GM19468 (cell line): ENCODE measurements around the gene IDH3B.
A peak's percentile ranks its signal among the peaks of the same experiment; 100 is the strongest.

Experiments used
- ATAC-seq: cut with Tn5 transposase; IDR thresholded peaks from one replicate; pipeline ENCODE4 v1.9.1; 2021; ENCODE audit warnings: mild to moderate bottlenecking, moderate library complexity, moderate number of reproducible peaks; ENCODE audit not compliant: unreplicated experiment; ENCODE audit errors: extremely low read depth

IDH3B gene

DNA sequence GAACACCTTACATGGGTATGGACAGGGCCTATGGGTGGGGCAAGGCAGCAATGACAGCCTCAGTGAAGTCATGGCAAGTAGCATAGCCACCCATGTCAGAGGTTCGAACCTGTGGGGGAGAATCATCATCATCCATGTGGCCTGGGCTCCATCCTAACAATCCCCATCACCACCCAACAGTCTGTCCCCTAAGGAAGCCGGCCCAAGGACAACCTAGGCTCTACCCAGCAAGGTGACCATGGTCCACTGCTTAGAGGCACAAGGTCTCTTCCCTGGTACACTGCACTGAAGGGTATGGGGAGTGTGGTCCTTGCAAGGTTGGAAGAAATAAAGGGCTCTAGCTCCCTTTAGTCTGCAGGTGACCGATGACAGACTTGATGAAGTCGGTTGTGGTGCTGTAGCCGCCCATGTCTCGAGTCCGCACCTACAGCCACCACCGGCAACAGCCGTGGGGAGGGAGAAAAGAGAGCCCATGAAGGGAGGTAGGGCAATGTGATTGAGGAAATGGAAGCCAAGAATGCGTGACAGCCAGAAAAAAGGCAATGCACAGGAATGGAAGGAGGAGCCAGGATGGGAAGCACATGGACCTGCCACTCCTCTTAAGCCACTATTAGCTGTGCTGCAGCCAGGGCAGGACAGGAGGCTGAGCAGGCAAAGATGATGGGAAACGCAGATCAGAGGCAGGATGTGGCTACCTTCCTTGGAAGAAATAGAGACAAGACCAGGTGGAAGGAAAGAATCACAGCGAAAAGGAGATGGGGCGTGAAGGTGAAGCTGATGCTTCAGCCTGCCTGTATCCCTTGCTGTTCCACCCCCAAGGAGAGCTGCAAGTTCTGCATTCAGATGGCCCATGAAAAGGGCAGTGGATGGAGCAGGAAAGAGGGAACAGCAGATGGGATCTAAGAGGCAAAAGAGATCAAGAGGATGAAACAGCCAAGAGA, 5.3 kb downstream of the IDH3B start:
- no peak for ATAC-seq

DNA sequence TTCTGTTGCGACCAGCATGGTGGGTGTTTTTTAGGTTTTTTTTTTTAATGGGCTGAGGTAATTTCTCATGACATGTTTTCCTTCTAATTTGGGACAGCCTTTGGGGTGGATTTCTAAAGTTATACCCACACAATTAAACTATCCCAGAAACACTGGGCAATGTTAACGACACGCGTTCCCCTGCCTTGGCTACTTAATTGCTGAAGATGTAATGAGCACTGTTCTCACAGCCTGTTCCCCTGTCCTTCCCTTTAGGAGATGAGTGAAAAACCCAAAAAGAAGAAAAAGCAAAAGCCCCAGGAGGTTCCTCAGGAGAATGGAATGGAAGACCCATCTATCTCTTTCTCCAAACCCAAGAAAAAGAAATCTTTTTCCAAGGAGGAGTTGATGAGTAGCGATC, 6.3 kb downstream of the IDH3B start:
- ATAC-seq, result no peak

DNA sequence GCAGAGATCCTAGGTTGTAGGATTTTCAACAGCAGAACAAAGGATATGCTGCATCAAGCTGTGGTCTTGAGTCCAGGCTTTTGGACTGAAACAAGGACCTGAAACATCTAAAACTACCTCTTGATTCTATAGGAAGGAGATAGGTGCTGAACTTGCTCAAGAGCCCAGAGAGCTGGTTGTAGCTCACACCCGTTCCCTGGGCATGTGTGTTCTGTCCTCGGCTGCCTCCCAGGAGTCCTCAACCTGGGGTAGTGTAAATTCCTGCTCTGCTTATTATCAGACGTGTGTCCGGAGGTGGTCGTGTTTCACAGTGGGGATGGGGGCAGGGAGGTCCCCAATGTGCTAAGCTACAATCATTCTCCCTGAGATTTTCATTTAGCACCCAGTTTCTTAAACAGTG, 6.8 kb downstream of the IDH3B start:
- ATAC-seq, result no peak

DNA sequence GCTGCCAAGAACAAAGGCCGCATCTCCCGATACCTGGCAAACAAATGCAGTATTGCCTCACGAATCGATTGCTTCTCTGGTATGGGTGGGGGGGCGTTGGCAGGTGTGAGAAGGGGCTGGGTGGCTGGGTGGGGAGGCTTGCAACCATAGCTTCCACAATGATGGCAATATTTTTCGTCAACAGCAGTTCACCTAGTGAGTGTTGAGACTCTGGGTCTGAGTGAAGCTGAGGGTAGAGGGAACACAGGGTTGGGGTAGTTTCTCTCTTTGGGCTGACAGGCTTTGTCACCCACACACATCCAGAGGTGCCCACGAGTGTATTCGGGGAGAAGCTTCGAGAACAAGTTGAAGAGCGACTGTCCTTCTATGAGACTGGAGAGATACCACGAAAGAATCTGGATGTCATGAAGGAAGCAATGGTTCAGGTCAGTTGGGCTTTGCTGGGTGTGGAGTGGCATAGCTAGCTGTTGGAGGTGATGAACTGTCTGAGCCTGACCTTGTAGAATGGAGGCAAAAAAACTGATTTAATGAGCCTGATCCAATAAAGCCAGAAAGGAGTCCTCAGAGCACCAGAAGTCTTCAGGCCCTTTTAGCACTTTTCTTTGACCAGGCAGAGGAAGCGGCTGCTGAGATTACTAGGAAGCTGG, 7.4 kb downstream of the IDH3B start:
- no peak for ATAC-seq

DNA sequence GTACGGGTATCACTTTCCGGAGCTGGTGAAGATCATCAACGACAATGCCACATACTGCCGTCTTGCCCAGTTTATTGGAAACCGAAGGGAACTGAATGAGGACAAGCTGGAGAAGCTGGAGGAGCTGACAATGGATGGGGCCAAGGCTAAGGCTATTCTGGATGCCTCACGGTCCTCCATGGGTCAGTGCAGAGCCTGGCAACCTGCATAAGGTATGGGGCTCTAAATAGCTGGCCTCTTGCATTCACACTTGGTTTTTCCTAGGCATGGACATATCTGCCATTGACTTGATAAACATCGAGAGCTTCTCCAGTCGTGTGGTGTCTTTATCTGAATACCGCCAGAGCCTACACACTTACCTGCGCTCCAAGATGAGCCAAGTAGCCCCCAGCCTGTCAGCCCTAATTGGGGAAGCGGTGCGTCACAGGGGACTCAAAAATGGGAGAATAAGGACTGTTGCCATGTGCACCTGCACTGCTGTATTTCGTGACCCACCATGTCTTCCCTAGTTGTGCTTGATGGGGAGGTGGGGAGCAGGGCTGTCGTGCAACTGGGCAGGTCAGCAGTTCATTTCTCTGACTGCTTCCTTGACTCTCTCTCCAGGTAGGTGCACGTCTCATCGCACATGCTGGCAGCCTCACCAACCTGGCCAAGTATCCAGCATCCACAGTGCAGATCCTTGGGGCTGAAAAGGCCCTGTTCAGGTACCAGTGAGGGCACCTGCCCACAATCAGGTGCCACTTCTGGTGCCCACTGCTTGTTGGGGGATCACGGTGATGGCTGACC, 8.5 kb downstream of the IDH3B start:
- ATAC-seq, result no peak

DNA sequence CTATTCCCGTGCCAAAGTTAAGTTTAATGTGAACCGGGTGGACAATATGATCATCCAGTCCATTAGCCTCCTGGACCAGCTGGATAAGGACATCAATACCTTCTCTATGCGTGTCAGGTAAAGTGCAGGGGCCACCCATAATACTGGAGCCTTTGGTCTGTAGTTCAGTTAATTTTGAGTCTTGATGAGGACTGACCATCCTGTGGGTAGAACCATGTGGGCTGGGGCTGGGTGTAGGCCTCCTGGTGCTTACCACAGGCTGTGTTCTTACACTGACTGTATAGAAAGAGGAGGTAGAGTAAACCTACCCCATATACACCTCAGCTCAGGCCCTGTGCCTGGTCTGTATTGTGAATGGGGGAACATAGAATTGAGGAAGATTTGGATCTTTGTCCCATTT, 9.2 kb downstream of the IDH3B start:
- ATAC-seq, result no peak

DNA sequence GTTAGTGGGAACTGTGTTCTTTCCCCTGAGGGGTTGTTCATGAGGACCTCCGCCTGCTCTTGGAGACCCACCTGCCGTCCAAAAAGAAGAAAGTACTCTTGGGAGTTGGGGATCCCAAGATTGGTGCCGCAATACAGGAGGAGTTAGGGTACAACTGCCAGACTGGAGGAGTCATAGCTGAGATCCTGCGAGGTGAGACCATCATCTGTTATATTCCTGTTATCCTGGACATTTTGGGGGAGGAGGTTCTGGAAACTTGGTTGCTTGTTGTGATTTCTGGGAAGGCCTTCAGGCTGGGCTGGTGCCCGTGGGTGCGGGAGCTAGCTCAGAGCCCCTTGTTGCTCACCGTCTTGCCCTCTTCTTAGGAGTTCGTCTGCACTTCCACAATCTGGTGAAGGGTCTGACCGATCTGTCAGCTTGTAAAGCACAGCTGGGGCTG, 9.6 kb downstream of the IDH3B start:
- no peak for ATAC-seq

DNA sequence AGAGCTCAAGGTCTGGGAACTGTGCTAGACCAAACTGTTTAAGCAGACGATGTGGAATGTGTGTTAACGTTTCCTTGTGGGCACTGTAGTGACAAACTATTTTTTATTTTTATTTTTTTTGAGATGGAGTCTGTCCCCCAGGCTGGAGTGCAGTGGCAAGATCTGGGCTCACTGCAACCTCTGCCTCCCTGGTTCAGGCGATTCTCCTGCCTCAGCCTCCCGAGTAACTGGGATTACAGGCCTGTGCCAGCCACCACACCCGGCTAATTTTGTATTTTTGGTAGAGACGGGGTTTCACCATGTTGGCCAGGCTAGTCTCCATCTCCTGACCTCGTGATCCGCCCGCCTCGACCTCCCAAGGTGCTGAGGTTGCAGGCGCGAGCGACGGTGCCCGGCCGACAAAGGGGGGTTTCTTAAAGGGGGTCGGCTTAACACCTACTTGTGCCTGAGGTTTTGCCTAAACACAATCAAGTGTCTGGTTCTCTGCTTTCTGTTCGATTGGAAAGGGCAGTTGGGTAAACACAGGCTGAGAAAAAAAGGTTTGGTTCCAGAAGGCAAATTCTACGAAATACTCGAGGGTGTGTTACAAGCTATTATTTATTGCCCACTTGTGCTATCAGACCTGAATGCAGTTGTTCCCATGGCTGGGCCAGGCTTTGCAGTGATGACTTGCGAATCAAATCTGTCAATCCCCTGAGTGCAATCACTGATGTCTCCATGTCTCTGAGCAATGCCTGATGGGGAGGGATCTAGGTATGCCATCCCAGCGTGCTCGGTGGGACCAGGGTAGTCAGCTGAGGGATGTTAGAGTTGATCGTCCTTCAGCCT, 10.2 kb downstream of the IDH3B start:
- ATAC-seq, result no peak

DNA sequence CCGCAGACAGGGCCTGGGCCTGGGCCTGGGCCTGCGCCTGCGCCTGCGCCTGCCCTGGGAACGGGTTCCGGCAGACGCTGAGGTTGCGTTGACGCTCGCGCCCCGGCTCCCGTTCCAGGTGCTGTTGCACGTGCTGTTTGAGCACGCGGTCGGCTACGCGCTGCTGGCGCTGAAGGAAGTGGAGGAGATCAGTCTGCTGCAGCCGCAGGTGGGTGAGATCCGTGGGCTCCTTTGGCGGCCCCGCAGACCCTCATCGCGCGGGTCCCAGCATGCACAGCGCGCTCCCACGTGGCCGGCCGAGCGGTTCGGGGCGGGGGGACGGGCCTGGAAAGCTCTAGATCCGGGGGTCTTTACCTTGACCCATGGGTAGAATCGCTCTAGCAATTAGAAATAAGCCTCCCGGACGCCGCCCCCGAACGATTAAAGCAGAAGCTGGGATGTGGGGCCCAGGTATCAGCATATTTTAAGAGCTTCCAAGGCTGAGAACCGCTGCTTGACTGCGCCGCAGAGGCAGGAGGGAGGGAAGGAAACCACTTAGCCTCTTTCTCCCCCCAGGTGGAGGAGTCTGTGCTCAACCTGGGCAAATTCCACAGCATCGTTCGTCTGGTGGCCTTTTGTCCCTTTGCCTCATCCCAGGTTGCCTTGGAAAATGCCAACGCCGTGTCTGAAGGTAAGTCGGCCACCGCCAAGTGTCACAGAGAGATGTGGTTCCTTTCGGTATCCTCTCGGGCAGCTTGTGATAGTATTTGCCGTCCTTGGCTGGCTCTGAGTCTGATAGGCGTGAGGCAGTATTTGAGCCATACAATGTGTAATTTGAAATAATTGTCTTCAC, 11.1 kb downstream of the IDH3B start:
- ATAC-seq, result no peak

DNA sequence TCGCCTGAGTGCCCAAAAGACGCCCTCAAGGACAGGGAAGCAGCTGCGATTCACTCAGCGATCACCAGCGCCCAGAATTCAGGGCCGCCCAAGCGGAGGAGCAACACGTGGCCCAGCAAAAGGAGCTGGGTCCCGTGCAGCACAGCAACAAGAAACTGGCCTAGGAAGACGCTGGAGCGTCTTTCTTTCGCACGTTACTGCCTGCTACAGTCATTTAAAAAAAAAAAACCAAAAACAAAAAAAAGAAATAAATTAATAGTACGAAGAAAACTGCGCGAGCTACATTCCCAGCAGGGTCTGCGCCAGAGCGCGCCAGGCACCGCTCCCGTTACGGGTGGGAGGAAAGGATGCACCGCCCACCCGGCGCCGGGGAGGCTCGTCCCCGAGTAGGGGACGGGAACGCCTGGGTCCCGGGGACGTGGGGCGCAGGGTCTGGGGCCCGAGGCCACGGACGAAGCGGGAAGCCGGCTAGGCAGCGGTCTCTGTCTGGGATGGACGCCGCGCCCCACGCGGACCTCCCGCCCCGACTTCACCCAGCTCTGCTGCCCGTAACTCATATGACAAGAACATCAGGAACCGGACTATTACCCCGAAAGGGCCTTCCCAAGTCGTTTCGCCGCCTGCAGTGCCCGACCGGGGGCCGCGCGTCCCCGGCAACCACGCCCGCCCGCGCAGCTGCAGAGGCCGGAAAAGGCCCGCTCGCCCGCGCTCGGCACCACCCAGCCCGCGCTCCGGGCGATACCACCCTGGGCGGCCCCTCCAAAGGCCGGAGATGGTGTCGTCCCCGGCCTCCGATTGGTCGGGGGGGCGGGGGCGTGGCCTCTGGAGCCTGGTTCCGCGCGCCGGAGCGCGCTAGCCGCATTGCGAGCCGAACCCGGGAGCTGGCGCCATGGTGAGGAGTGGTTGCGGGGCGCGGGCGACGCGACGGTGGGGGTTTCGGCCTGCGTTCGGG, 12.0 kb downstream of the IDH3B start, which contains the start of gene NOP56:
TSS of gene NOP56 (plus strand) at position 861 of the 952 bp plus-strand sequence. CDS start at position 890, 29 bp downstream.
- peak; percentile 64 for ATAC-seq

DNA sequence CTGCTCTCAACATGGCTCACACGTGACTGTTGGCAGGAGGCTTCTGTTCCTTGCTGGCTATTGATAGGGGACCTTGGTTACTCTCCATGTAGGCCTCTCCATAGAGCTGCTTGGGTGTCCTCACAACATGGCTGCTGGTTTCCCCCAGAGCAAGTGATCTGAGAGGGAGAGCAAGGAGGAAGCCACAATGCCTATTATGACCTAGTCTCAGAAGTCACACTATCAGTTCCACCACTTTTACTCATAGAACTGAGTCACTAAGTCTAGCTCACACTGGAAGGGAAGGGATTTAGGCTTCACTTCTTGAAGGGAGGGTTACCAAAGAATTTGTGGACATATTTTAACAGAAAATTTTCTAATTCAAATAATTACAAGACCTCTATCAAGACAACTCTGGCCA, 20.3 kb downstream of the IDH3B start:
- no peak for ATAC-seq

DNA sequence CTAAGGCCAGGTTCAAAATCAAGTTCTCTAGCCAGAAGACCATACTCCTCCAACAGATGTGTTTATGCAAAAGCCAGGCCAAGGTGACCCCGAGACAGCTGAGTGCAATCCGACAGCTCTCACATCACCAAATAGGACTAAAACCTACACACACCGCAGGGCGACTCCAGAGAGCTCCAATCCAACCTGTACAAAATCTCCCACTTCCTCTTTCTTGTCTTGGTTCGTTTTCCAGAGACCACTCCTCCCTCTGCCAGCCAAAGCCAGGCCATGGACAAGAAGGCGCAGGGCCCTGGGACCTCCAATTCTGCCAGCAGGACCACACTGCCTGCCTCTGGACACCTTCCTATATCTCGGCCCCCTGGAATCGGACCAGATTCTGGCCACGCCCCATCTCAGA, 23.1 kb downstream of the IDH3B start:
- ATAC-seq, result no peak

DNA sequence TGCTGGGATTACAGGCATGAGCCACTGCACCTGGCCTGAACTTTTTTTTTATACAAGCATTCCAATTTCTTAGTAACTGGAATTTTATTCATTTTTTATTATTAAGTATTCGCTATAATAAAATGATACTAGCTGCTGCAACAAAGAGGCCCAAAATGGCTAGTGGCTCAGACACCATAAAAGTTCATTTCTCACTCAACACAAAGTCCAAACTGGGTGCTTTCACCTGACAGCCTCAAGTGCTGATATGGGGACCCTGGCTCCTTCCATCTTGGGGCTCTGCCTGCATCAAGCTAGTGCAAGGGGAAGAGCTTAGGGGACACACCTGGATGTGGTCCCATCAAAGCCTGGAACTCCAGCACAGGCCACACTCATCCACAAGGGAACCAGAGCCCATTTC, 23.8 kb downstream of the IDH3B start:
- no peak for ATAC-seq

DNA sequence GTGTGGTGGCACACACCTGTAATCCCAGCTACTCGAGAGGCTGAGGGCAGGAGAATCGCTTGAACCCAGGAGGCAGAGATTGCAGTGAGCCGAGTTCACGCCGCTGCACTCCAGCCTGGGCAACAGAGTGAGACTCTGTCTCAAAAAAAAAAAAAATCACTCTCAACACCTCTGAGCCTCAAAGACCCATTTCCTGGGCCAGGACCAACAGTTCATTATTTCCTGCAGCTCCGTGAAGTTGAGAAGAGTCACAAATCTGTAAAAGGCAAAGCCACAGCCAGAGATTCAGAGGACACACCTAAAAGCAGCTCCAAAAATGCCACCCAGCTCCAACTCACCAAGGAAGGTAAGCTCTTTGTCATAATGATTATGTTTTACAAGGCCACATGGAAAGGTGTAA, 26.8 kb downstream of the IDH3B start:
- ATAC-seq, result no peak

DNA sequence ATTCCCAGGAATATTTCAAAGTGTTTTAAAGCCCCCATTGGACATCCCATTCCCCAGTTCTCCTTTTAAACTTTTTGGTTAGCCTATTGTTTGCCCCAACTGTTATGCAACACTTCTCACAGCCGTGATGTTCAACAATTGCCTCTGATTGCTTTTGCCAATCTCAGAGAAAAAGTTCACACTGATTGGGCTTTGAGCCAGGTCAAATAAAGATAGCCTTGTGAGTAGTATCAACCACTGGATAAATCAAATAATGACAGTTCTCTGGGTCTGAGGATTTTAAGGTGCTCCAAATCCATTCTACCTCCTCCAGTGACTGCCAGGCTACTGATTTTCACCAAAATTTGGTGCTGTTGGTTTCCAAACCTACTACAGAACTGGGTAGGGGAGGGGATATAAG, 30.6 kb downstream of the IDH3B start:
- no peak for ATAC-seq

DNA sequence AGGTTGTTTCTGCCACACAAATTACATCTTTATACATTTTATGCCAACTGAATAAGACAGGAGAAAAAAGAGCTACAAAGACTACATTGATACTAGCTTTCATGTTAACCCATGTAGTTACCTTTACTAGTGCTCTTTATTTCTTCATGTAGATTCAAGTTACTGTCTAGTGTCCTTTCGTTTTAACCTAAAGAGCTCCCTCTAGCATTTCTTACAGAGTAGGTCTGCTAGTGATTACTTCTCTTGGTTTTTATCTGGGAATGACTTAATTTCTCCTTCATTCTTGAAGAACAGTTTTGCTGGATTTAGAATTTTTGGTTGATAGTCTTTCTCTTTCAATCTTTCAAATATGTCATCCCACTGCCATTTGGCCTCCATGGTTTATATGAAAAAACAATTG, 32.8 kb downstream of the IDH3B start:
- no peak for ATAC-seq

DNA sequence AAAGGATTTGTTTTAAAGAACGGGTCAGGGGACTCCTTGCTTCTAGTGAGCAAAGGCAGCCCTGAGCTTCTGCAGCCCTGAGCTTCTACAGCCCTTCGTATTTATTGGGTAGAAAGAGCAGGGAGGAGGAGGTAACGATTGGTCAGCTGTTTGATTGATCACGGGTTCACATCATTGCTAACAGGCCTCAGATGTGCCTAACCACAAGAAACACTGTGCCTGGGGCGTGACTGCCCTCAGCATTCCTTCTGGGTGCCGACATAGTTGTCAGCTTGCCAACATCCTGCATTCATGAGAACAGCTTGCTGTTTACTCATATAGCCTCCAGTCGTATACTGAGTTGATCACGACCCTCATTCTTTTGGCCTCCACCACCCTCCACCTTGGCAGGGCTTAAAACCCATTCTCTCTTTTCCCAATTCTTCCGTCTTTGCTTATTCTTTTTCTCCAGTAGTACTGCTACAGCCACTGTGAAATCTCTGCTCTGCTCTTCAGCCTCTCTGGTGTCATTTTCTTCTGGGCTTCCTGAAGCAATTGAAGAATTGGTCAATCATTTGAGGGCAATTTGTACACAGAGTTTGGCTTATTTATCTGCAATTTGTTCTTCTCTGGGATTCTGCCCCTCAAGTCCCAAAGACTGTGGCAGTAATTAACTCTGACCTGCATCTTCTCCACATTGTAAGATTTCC, 37.0 kb downstream of the IDH3B start:
- no peak for ATAC-seq
